ENCODE data around the gene CDCA5. TPM values are rescaled to one million over a fixed set of nuclear protein-coding genes. Genes with fewer than 3 reads are reported as not detected.

CDCA5 gene
- total RNA-seq, 4 donors from 2014 or later = 0.94 to 27.2 (median 6.4) TPM

DNA sequence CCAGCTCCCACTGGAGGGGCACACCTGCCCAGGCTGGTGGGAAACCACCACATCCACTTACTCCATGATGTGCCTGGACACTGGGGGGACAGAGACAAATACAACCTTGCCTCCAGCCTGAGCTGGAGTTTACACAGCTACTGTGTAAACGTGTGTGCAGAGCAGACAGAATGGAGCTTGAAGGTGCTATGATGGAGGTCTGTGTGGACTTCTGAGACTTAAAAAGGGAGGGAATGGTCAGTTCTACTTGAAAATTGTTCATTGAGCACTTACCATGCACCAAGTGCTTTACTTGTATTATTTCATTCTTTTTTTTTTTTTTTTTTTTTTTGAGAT lies 11.2 kb downstream of the CDCA5 start:
- no peaks in the 10 kb centered on the region for H3K27me3 ChIP-seq
- no peaks in the 10 kb centered on the region for H3K36me3 ChIP-seq
- H3K4me1 ChIP-seq = no peaks in the 10 kb centered on the region
- no peak for TF ChIP-seq POLR2A (IDR thresholded peaks at IDR 0.05)
- TF ChIP-seq, protein P1, sequence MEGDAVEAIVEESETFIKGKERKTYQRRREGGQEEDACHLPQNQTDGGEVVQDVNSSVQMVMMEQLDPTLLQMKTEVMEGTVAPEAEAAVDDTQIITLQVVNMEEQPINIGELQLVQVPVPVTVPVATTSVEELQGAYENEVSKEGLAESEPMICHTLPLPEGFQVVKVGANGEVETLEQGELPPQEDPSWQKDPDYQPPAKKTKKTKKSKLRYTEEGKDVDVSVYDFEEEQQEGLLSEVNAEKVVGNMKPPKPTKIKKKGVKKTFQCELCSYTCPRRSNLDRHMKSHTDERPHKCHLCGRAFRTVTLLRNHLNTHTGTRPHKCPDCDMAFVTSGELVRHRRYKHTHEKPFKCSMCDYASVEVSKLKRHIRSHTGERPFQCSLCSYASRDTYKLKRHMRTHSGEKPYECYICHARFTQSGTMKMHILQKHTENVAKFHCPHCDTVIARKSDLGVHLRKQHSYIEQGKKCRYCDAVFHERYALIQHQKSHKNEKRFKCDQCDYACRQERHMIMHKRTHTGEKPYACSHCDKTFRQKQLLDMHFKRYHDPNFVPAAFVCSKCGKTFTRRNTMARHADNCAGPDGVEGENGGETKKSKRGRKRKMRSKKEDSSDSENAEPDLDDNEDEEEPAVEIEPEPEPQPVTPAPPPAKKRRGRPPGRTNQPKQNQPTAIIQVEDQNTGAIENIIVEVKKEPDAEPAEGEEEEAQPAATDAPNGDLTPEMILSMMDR (IDR thresholded peaks at IDR 0.05) = no peak
- no peak for DNase-seq
- H3K4me3 ChIP-seq = no peak overlapping the region
- H3K27ac ChIP-seq = no peak overlapping the region
- H3K9me3 ChIP-seq = no peaks in the 10 kb centered on the region

DNA sequence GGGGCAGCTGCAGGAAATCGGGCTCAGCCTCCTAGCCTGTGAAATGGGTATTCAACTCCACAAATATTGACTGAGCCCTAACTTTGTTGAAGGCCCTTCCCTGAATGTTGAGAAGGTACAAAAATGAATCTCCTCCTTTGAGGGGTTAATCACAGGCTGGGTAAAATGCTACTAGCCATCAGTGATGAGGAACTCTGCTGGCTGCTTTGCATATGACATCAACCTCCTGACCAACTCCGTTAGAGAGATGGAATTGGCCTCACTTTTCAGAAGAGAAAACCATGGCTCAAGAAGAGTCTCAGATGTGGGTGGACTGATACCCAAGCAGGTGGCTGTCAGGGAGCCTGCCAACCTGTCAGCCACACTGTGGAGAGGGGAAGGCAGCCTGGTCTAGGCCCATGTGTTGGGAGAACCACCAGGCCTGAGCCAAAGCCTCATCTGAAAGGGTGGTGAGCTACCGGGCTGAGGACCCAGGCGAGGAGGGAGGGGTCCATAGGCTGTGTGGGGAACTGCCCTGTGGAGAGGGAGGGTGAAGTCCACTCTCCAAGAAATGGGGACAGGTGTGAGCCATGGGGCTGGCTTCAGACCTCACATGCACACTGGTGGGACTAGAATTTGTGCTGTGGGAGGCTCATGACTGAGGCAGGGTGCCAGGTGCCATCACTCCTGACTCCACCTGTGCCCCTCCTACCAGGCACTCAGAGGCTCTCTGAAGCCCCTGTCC lies 11.8 kb downstream of the CDCA5 start:
- H3K36me3 ChIP-seq = no peaks in the 10 kb centered on the region
- TF ChIP-seq, protein P1 (IDR thresholded peaks at IDR 0.05) = no peak
- no peak for TF ChIP-seq POLR2A (IDR thresholded peaks at IDR 0.05)

DNA sequence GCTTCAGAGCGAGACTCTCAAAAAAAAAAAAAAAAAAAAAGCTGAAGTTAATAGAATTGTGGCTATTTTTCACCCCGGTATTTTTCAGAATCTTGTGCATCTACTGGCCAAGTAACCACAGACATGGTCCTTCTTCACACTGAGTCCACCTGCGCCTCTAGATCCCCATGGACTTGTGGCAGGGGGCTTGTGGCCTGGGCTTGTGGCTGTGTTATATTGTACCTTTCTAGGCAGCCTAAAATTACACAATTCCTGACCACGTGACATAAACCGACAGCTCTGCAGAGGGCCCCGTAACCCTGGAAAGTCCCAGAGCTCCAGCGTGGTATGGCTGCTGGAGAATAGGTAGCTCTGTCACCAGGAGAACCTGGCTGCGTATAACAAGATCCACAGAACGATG lies 14.6 kb downstream of the CDCA5 start:
- H3K4me1 ChIP-seq = peaks cover 0 to 6% (median 0%) of the 10 kb centered on the region in 4 donors
- H3K27ac ChIP-seq = no peak overlapping the region
- H3K27me3 ChIP-seq = no peaks in the 10 kb centered on the region
- no peak for DNase-seq
- no peaks in the 10 kb centered on the region for H3K36me3 ChIP-seq
- H3K9me3 ChIP-seq = no peaks in the 10 kb centered on the region
- H3K4me3 ChIP-seq = no peak overlapping the region
- TF ChIP-seq POLR2A (IDR thresholded peaks at IDR 0.05) = no peak
- TF ChIP-seq, protein P1 (IDR thresholded peaks at IDR 0.05) = no peak

More for the DNA sequence above, 11.8 kb downstream of the CDCA5 start:
- no peak for DNase-seq
- no peak overlapping the region for H3K4me3 ChIP-seq
- H3K9me3 ChIP-seq = no peaks in the 10 kb centered on the region
- H3K27me3 ChIP-seq = no peaks in the 10 kb centered on the region
- no peak overlapping the region for H3K27ac ChIP-seq
- no peaks in the 10 kb centered on the region for H3K4me1 ChIP-seq

DNA sequence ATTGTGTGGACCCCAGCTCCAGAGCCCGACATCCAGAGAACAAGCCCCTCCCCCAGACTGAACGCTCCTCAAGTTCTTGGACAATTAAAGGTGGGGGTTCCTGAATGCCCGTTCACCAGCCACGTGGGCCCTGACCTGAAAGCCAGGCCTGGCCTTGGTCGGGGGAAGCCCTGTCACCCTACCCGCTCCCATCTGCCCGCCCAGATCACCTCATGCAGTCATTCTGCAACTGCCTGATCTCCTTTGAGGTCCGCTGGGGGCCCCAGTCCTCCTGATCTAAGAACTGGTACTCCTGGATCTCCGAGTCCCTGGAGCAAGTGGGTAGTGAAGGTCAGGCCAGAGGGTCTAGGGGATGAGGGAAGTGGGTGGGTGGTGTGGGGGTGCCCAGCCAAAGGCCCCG lies 16.4 kb downstream of the CDCA5 start:
- no peaks in the 10 kb centered on the region for H3K36me3 ChIP-seq
- no peak overlapping the region for H3K27ac ChIP-seq
- no peak for TF ChIP-seq POLR2A (IDR thresholded peaks at IDR 0.05)
- TF ChIP-seq, protein P1 (IDR thresholded peaks at IDR 0.05) = no peak
- H3K9me3 ChIP-seq = no peaks in the 10 kb centered on the region
- H3K4me1 ChIP-seq = peaks cover 0 to 6% (median 0%) of the 10 kb centered on the region in 4 donors
- no peak overlapping the region for H3K4me3 ChIP-seq
- H3K27me3 ChIP-seq = no peaks in the 10 kb centered on the region
- no peak for DNase-seq

DNA sequence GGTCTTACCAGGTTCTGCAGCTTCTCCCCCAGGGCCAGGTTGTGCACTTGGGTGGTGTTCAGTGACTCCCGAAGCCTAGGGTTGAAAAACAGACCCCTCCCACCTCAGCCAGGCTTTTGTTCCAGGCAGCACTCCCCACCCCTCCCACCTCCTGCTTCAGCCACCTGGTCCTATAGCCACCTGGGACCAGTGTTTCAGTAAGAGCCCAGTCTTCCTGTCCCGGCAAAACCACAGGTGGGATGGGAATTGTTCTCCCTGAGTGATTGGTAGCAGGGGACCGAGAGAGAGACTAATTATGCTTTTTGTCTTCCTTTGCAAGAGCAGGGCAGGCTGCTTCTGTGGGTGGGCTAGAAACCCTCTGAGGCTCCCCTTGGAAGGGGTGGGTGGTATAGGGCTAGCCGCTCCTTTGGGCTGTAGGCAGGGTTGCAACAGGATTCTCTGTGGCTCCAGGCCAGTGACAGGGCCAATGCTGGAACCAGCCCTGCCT lies 17.0 kb downstream of the CDCA5 start:
- Histone ChIP-seq H3K9me3 (no peaks in the 10 kb centered on the region), H3K36me3 (no peaks in the 10 kb centered on the region), H3K4me3 (no peak overlapping the region), H3K4me1 (peaks cover 0 to 6% (median 0%) of the 10 kb centered on the region in 4 donors), H3K27me3 (no peaks in the 10 kb centered on the region), H3K27ac (no peak overlapping the region)
- no peak for TF ChIP-seq POLR2A (IDR thresholded peaks at IDR 0.05)
- TF ChIP-seq, protein P1 (IDR thresholded peaks at IDR 0.05) = no peak
- DNase-seq = no peak

Data from Peyer's patch (tissue), 4 donors.